Measurements from ENCODE around the gene DOK3. TPM values are rescaled to one million over a fixed set of nuclear protein-coding genes. Genes with fewer than 3 reads are reported as not detected.

Gene DOK3
- total RNA-seq, 1 experiment from 2014 or later: 16.4 TPM

GRCh38 chr5:177515580-177515979 is 6.0 kb upstream of the DOK3 start:
- H2BK120ac ChIP-seq (ENCODE audit: low read depth, low read length, poor library complexity, severe bottlenecking): no peak overlapping the region
- H3K4me3 Mint-ChIP-seq: peak overlapping the region; percentile 93 to 96
- H3K4me2 ChIP-seq (ENCODE audit: insufficient read depth, insufficient read length, low read length): peak overlapping the region; percentile 84
- H3K14ac ChIP-seq (ENCODE audit: insufficient read depth, low read length): no peak overlapping the region
- no peak overlapping the region for H3K27ac ChIP-seq (ENCODE audit: insufficient read length, low read depth, low read length)
- H2BK20ac ChIP-seq (ENCODE audit: low read depth, low read length, poor library complexity, severe bottlenecking): no peak overlapping the region
- 0 out of 5 replicates have a peak, but pooled peaks cover 0 to 3% of the 10 kb centered on the region in 2 experiments for H3K9me3 Mint-ChIP-seq
- no peak overlapping the region for H3K4ac ChIP-seq (ENCODE audit: low read depth, low read length)
- peaks cover 49 to 77% (median 73%) of the 10 kb centered on the region in 3 experiments for H3K36me3 Mint-ChIP-seq (ENCODE audit: insufficient read depth in 1 of 3, low read depth in 3 of 3)
- peaks cover 5% of the 10 kb centered on the region; the same call in 1 of the 2 replicates for H3K79me2 ChIP-seq (ENCODE audit: insufficient read depth, low read length)
- peak overlapping the region; percentile 90 for H3K9ac ChIP-seq (ENCODE audit: extremely low read depth, insufficient read length, low read length)
- H2BK15ac ChIP-seq (ENCODE audit: low read depth, low read length): no peak overlapping the region
- H2BK12ac ChIP-seq (ENCODE audit: insufficient read length, low read depth, low read length): no peak overlapping the region
- H3T11ph ChIP-seq (ENCODE audit: low read length): no peak overlapping the region
- no peak for DNase-seq
- H2BK5ac ChIP-seq (ENCODE audit: insufficient read length, low read length): no peak overlapping the region
- no peaks in the 10 kb centered on the region for H3K4me1 ChIP-seq (ENCODE audit: insufficient read depth, low read length)
- no CpG with 5 or more reads among the region's 7 CpGs for WGBS (ENCODE audit: extremely low coverage, insufficient read length, low lambda C conversion rate)
- no peak overlapping the region for H3K27ac Mint-ChIP-seq
- H3K27me3 ChIP-seq (ENCODE audit: insufficient read depth, low read length): no peaks in the 10 kb centered on the region
- no peak overlapping the region for H4K91ac ChIP-seq (ENCODE audit: insufficient read length, low read depth, low read length)
- H4K8ac ChIP-seq (replicated peaks; ENCODE audit: insufficient read length, low read depth, low read length): no peak overlapping the region
- no peak overlapping the region for H3K18ac ChIP-seq (ENCODE audit: insufficient read length, low read depth, low read length)
- H4K20me1 ChIP-seq (ENCODE audit: control insufficient read depth, insufficient read depth, insufficient read length): no peaks in the 10 kb centered on the region
- H3K56ac ChIP-seq (ENCODE audit: insufficient read length, low read depth, low read length): no peak overlapping the region
- peaks cover 3% of the 10 kb centered on the region; the same call in 1 of the 2 replicates for H3K27me3 Mint-ChIP-seq (ENCODE audit: low read depth)
- no peak overlapping the region for H2AFZ ChIP-seq (ENCODE audit: low read length)
- peaks cover 6% of the 10 kb centered on the region for H3K79me1 ChIP-seq (ENCODE audit: insufficient read depth, low read depth, low read length, poor library complexity, severe bottlenecking)
- peaks cover 4% of the 10 kb centered on the region for H3K23me2 ChIP-seq (ENCODE audit: insufficient read length, low read depth, low read length, poor library complexity, severe bottlenecking)
- no peak overlapping the region for H3K23ac ChIP-seq (ENCODE audit: insufficient read length, low read depth, low read length)
- peaks cover 16 to 21% of the 10 kb centered on the region in 2 experiments for H3K4me1 Mint-ChIP-seq
- H3K9me3 ChIP-seq (ENCODE audit: control insufficient read depth, low read depth, low read length): no peaks in the 10 kb centered on the region
- TF ChIP-seq CTCF (conservative IDR thresholded peaks at IDR 0.05): no peak
- H4K5ac ChIP-seq (ENCODE audit: insufficient read length, low read depth, low read length): no peak overlapping the region
- no peak overlapping the region for H2AK5ac ChIP-seq (ENCODE audit: insufficient read length, low read length)
